H1 (cell line): ENCODE data around the gene CYLD. TPM values are rescaled to one million over a fixed set of nuclear protein-coding genes. Genes with fewer than 3 reads are reported as not detected.

Source experiments
- ASH2L ChIP-seq: fragments of 200-600, 300-600 bp; sonication (generic); IDR thresholded peaks from one replicate; pipeline ENCODE4 v1.7.1; 2017; ENCODE audit warnings: low read length
- MAFK ChIP-seq: IDR thresholded peaks from 2 replicates; pipeline ENCODE4 v1.6.1; 2012; ENCODE audit warnings: low read depth, mild to moderate bottlenecking, improper control_type of control experiment, low read length
- TCF12 ChIP-seq: IDR thresholded peaks from 2 replicates; pipeline ENCODE4 v1.6.1; 2011; ENCODE audit warnings: low read depth, mild to moderate bottlenecking, low read length
- polyA plus RNA-seq, 7 experiments: library from polyadenylated mRNA; depleted of rRNA in 3 of 7; stranded (reverse) in 5 of 7; unstranded in 2 of 7; fragments of >200 nt in 5 of 7; fragments of 200-250 nt in 2 of 7; gene quantifications; 1 replicate in 5 of 7; 2 replicates in 1 of 7; 4 replicates in 1 of 7; pipeline versions ENCODE4 v1.2.1 to v1.2.3, GENCODE V29; 2011 to 2013; ENCODE audit warnings: missing spikeins in 2 of 7, mixed read lengths in 2 of 7
- total RNA-seq: library from RNA; stranded (reverse); fragmentation: NEBNext Ultra II Directional; extraction: Animal tissue kit (Norgen Biotek cat#: 25700); gene quantifications from 2 replicates; pipeline ENCODE4 v1.2.1, GENCODE V29; 2021
- TF ChIP-seq, protein P1 (sequence below): IDR thresholded peaks from 2 replicates; pipeline ENCODE4 v1.6.1; 2012; ENCODE audit warnings: low read length, inconsistent platforms

The CYLD gene
- total and polyA plus RNA-seq, 2 of the 8 experiments (the other 6 are each of a cell fraction or from before 2014, with no cell fraction given) = 3.7 to 18.8 TPM

DNA sequence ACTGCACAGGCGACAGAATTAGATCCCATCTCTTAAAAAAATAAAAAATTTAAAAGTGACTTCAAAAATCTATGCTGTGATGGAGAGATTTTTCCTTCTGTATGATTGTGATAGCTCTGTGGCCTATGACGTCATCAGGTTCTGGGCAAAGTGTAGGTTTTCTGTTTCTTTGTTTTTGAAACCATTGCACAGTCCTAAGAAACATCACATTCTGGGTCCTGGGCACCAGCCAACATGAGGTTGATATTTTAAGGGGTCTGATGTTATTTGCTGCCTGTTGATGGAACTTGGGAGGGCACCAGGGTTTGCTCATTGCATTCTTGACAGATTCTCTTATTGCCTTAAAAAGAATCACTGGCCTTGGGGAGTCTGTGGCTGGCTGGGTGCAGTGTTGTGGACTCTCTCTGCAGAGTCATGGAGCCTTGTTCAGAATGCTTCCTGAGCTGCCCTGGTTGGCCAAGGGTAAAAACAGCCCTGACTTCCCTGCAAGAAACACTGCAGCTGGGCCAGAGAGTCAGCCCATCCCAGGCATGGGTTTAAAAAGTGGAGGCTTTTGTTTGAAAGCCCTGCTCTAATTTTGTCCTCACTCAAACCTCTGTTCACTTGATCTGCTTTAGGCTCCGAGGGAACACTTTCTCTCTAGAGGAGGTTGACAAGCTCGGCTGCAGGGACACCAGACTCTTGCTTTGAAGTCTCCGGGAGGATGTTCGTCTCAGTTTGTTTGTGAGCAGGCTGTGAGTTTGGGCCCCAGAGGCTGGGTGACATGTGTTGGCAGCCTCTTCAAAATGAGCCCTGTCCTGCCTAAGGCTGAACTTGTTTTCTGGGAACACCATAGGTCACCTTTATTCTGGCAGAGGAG lies 10.5 kb upstream of the CYLD start (continued):
- TF ChIP-seq, protein P1, sequence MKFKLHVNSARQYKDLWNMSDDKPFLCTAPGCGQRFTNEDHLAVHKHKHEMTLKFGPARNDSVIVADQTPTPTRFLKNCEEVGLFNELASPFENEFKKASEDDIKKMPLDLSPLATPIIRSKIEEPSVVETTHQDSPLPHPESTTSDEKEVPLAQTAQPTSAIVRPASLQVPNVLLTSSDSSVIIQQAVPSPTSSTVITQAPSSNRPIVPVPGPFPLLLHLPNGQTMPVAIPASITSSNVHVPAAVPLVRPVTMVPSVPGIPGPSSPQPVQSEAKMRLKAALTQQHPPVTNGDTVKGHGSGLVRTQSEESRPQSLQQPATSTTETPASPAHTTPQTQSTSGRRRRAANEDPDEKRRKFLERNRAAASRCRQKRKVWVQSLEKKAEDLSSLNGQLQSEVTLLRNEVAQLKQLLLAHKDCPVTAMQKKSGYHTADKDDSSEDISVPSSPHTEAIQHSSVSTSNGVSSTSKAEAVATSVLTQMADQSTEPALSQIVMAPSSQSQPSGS = no peak
- no peak for TF ChIP-seq ASH2L
- no peak for TF ChIP-seq TCF12
- no peak for TF ChIP-seq MAFK
